Stomach (tissue), 19 donors: ENCODE measurements around the gene HSPBAP1. TPM values are rescaled to one million over a fixed set of nuclear protein-coding genes. Genes with fewer than 3 reads are reported as not detected.

Experiments used
- DNase-seq, 2 donors: peaks; one replicate each; pipeline versions ENCODE4 v3.0.0 to v3.0.0-alpha.2; 2013 to 2019
- H3K27ac ChIP-seq, 5 donors: fragments of 200-600 bp in 4 of 5; sonication (generic) in 4 of 5; one replicate each; pipeline ENCODE4 v1.5.1; 2013 to 2019; ENCODE audit warnings: mild to moderate bottlenecking in 1 of 5, moderate library complexity in 1 of 5
- H3K27me3 ChIP-seq, 3 donors: fragments of 200-600 bp; sonication (generic); one replicate each; pipeline ENCODE4 v1.5.1; 2017 to 2019; ENCODE audit warnings: mixed run types in 1 of 3
- H3K36me3 ChIP-seq, 4 donors: fragments of 200-600 bp; sonication (generic); 1 replicate in 3 of 4; 2 replicates in 1 of 4; pipeline ENCODE4 v1.5.1; 2016 to 2019
- H3K4me1 ChIP-seq, 4 donors: fragments of 200-600 bp; sonication (generic); one replicate each; pipeline ENCODE4 v1.5.1; 2016 to 2019
- H3K4me3 ChIP-seq, 4 donors: fragments of 200-600 bp; sonication (generic) in 3 of 4; one replicate each; pipeline ENCODE4 v1.5.1; 2016 to 2019; ENCODE audit warnings: mild to moderate bottlenecking in 1 of 4
- H3K9me3 ChIP-seq, 4 donors: fragments of 200-600 bp; sonication (generic); one replicate each; pipeline ENCODE4 v1.5.1; 2016 to 2019
- CTCF ChIP-seq, 7 experiments: fragments of 450-650 bp in 4 of 7; fragments of 200-600 bp in 3 of 7; sonication (generic) in 3 of 7; IDR thresholded peaks; one replicate each; pipeline ENCODE4 v1.5.1; 2016 to 2019; ENCODE audit warnings: antibody characterized with exemption in 7 of 7, control low read depth in 2 of 7, mild to moderate bottlenecking in 1 of 7
- EP300 ChIP-seq: sonication (generic); formaldehyde crosslinking; IDR thresholded peaks from one replicate; pipeline ENCODE4 v1.6.1; 2017; ENCODE audit warnings: antibody characterized with exemption
- POLR2A ChIP-seq, 4 donors: fragments of 450-650 bp; IDR thresholded peaks; one replicate each; pipeline ENCODE4 v1.6.1; 2016; ENCODE audit warnings: antibody characterized with exemption in 4 of 4, control low read depth in 2 of 4, mild to moderate bottlenecking in 1 of 4, moderate library complexity in 1 of 4
- POLR2AphosphoS5 ChIP-seq, 3 donors: sonication (generic); formaldehyde crosslinking; IDR thresholded peaks; one replicate each; pipeline ENCODE4 v1.6.1; 2016; ENCODE audit warnings: antibody characterized with exemption in 3 of 3
- WGBS, 5 donors: extraction: QIAGEN DNeasy Blood & Tissue Kit in 3 of 5; methylation state at CpG; one replicate each; pipeline versions ENCODE4 v1.1.5 to v1.1.7; 2013 to 2018; 5-methylcytosine and 5-hydroxymethylcytosine counted together
- intact Hi-C: fragments of 100-400 bp; cut with DNase I; formaldehyde crosslinking; loops from one replicate; pipeline ENCODE4 v1.15.1; 2023; ENCODE audit warnings: low total_unique reads
- long read RNA-seq, 10 donors: transcript quantifications; one replicate each; lab custom pipeline, GENCODE V29; 2026
- polyA plus RNA-seq, 3 donors: library from polyadenylated mRNA; stranded (reverse); fragments of 200-250 nt; gene quantifications; one replicate each; pipeline ENCODE4 v1.2.3, GENCODE V29; 2013
- total RNA-seq, 5 donors: library from RNA; depleted of rRNA; stranded (reverse); fragments of >200 nt; gene quantifications; one replicate each; pipeline versions ENCODE4 v1.1.0 to v1.2.3, GENCODE V29; 2014 to 2016
- donor health status: healthy with polysubstance abuse.
- donor health status: Bipolar disorder and iron deficiency.
- donor health status: healthy.

HSPBAP1 gene, protein sequence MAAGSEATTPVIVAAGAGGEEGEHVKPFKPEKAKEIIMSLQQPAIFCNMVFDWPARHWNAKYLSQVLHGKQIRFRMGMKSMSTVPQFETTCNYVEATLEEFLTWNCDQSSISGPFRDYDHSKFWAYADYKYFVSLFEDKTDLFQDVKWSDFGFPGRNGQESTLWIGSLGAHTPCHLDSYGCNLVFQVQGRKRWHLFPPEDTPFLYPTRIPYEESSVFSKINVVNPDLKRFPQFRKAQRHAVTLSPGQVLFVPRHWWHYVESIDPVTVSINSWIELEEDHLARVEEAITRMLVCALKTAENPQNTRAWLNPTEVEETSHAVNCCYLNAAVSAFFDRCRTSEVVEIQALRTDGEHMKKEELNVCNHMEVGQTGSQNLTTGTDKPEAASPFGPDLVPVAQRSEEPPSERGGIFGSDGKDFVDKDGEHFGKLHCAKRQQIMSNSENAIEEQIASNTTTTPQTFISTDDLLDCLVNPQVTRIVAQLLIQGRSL
- total RNA-seq = 10 to 100 TPM in 3 of 5 donors, 1 to 10 TPM in 1, not detected in 1; 1.7 to 16.5 (median 10.4) TPM
- 1 to 10 TPM; 4.9 to 8.8 (median 6.0) TPM for polyA plus RNA-seq
- long read RNA-seq, donor 1 = 0 reads
- long read RNA-seq, donor 2 = 0 reads
- long read RNA-seq, donor 3, partial matches to known transcripts = 0 of 1 reads
- long read RNA-seq, donor 3, other reads (novel, unspliced or antisense) = 0 of 1 reads
- long read RNA-seq, donor 4 = 0 reads
- long read RNA-seq, donor 5 = 0 reads
- long read RNA-seq, donor 6 = 0 reads
- long read RNA-seq, donor 7, partial matches to known transcripts = 0 of 2 reads
- long read RNA-seq, donor 7, other reads (novel, unspliced or antisense) = 0 of 2 reads
- long read RNA-seq, donor 8, partial matches to known transcripts = 0 of 1 reads
- long read RNA-seq, donor 8, other reads (novel, unspliced or antisense) = 0 of 1 reads
- long read RNA-seq, donor 9, partial matches to known transcripts = 0 of 1 reads
- long read RNA-seq, donor 9, other reads (novel, unspliced or antisense) = 0 of 1 reads
- long read RNA-seq, donor 10 = 0 reads

- Histone ChIP-seq H3K27ac (peak within 1 kb of the TSS; percentile 93 to 99 (median 98)), H3K9me3 (no peaks in the 10 kb centered on the region), H3K27me3 (no peaks in the 10 kb centered on the region), H3K36me3 (no peaks in the 10 kb centered on the region), H3K4me3 (peak within 1 kb of the TSS; percentile 75 to 85 (median 80)), H3K4me1 (peaks cover 15 to 45% (median 40%) of the 10 kb centered on the region in 4 donors)
- DNase-seq = peak; percentile 93 to 97
- intact Hi-C loops = no loop called here
- TF ChIP-seq POLR2AphosphoS5 (IDR thresholded peaks at IDR 0.05) (peak; percentile 39 to 73 (median 45)), POLR2A (IDR thresholded peaks at IDR 0.05) (peak in 1 of 4 donors; percentile 12), EP300 (no peak), CTCF (IDR thresholded peaks at IDR 0.05) (no peak)
- WGBS, 5 donors = 0 to 1% (median 0%) methylated on average over 46 of the region's 46 CpGs
Observed at GRCh38 chr3:122793568-122794416, at the start of gene HSPBAP1. HSPBAP1 (minus strand) TSS chr3:122793831; CDS start chr3:122793680, 151 bp downstream.

DNA sequence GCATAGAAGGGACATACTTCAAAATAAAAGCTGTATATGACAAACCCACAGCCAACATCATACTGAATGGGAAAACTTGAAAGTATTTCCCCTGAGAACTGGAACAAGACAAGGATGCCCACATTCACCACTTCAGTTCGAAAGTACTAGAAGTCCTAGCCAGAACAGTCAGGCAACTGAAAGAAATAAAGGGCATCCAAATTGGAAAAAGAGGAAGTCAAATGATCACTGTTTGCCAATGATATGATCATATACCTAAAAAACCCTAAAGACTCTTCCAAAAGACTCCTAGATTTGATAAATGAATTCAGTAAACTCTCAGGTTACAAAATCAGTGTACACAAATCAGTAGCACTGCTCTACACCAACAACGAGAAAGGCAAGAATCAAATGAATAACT, 42.0 kb upstream of the HSPBAP1 start:
- no peak for TF ChIP-seq POLR2AphosphoS5 (IDR thresholded peaks at IDR 0.05)
- TF ChIP-seq EP300 = no peak
- no peak for TF ChIP-seq POLR2A (IDR thresholded peaks at IDR 0.05)
- TF ChIP-seq CTCF (IDR thresholded peaks at IDR 0.05) = no peak

DNA sequence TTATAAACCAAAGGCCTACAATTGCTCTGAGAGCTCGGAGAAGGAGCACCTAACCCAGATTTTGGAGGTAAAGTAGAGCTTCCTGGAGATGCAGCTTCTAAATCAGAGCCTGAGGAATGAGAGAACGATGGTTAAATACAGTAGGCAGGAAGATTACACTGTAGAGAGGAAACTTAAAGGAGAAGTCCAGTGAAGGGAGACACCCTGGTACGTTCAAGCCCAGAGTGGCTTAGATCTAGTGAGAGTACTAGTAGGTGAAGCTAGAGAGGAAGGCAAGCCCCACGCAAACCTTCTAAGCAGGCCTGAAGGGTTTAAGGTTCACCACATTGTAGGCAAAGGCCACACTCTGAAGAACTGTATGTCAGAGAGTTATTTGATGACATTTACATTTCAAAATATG, 34.6 kb upstream of the HSPBAP1 start:
- TF ChIP-seq POLR2AphosphoS5 (IDR thresholded peaks at IDR 0.05) (no peak), CTCF (IDR thresholded peaks at IDR 0.05) (no peak), EP300 (no peak), POLR2A (IDR thresholded peaks at IDR 0.05) (no peak)
- WGBS, 5 donors = 92 to 96% (median 95%) methylated on average over 4 of the region's 4 CpGs
- Histone ChIP-seq H3K9me3 (no peaks in the 10 kb centered on the region), H3K27ac (no peak overlapping the region), H3K27me3 (no peaks in the 10 kb centered on the region), H3K36me3 (peaks cover 0 to 41% (median 36%) of the 10 kb centered on the region in 4 donors), H3K4me3 (no peak overlapping the region), H3K4me1 (peaks cover 0 to 7% (median 0%) of the 10 kb centered on the region in 4 donors)
- intact Hi-C loops = no loop called here
- DNase-seq = no peak

More for the DNA sequence above, 42.0 kb upstream of the HSPBAP1 start:
- 88 to 95% (median 90%) methylated on average over 2 of the region's 2 CpGs for WGBS, 5 donors
- H3K27ac ChIP-seq = no peak overlapping the region
- peaks cover 0 to 29% (median 27%) of the 10 kb centered on the region in 4 donors for H3K36me3 ChIP-seq
- DNase-seq = no peak
- intact Hi-C loops = no loop called here
- no peaks in the 10 kb centered on the region for H3K27me3 ChIP-seq
- no peaks in the 10 kb centered on the region for H3K9me3 ChIP-seq
- no peaks in the 10 kb centered on the region for H3K4me1 ChIP-seq
- no peak overlapping the region for H3K4me3 ChIP-seq
